Measurements from ENCODE around the gene CLDN19. TPM values are rescaled to one million over a fixed set of nuclear protein-coding genes. Genes with fewer than 3 reads are reported as not detected.

CLDN19 gene
- total and polyA plus RNA-seq, 2 of the 8 experiments (the other 6 are each of a cell fraction or from before 2014, with no cell fraction given): 9.7 to 17.2 TPM

- ChIA-PET CTCF (ENCODE audit: partially characterized antibody) (interaction anchor here (0.8 to 6.8 kb wide), 17 partner anchors 9 to 315 kb away, joined by 3 to 77 read pairs (median 5); partner anchors contain the start of genes C1orf50, CLDN19 and P3H1), POLR2A (ENCODE audit: partially characterized antibody) (interaction anchor here (1.3 to 1.4 kb wide), 2 partner anchors 8 to 15 kb away, joined by 3 to 8 read pairs; no protein-coding TSS in a partner anchor)
- Histone ChIP-seq H2BK20ac (ENCODE audit: low read length) (no peak overlapping the region), H3K9ac (replicated peaks in 1 of 4; ENCODE audit: extremely low read depth in 1 of 4, low read depth in 3 of 4, low read length in 3 of 4) (no peak overlapping the region), H3K27ac (ENCODE audit: low read depth, low read length) (no peak overlapping the region), H3K79me1 (ENCODE audit: low read depth, low read length) (no peaks in the 10 kb centered on the region), H3K4ac (replicated peaks; ENCODE audit: insufficient read length, low read depth, low read length) (no peak overlapping the region), H3K23me2 (ENCODE audit: low read depth, low read length) (no peaks in the 10 kb centered on the region), H4K8ac (ENCODE audit: extremely low read depth, insufficient read depth, low read length) (no peak overlapping the region), H2AFZ (ENCODE audit: low read length) (no peak overlapping the region), H3K56ac (replicated peaks; ENCODE audit: insufficient read length, low read depth, low read length) (no peak overlapping the region), H3K18ac (ENCODE audit: extremely low read depth, low read length) (no peak overlapping the region), H2BK15ac (ENCODE audit: low read length) (no peak overlapping the region), H2BK12ac (ENCODE audit: low read depth, low read length) (no peak overlapping the region), H4K5ac (ENCODE audit: insufficient read length, low read depth, low read length) (no peak overlapping the region), H2AK5ac (ENCODE audit: low read depth, low read length) (no peak overlapping the region), H3K79me2 (ENCODE audit: control insufficient read depth in 1 of 2, insufficient read depth in 2 of 2, low read length in 2 of 2) (no peaks in the 10 kb centered on the region), H2BK5ac (ENCODE audit: low read depth, low read length) (no peak overlapping the region), H2BK120ac (replicated peaks; ENCODE audit: low read depth, low read length) (no peak overlapping the region), H3K9me3 (ENCODE audit: insufficient read depth in 2 of 2, low read depth in 1 of 2, low read length in 1 of 2) (no peaks in the 10 kb centered on the region), H3K27me3 (replicated peaks in 1 of 4; ENCODE audit: control insufficient read depth in 3 of 4, extremely low read depth in 1 of 4, insufficient read depth in 3 of 4, low read length in 3 of 4) (no peaks in the 10 kb centered on the region), H3K23ac (ENCODE audit: insufficient read length) (no peak overlapping the region), H3K4me2 (ENCODE audit: insufficient read depth in 1 of 2, low read depth in 2 of 2, low read length in 2 of 2) (no peak overlapping the region), H3K4me1 (replicated peaks in 1 of 4; ENCODE audit: control insufficient read depth in 3 of 4, insufficient read depth in 4 of 4, low read length in 3 of 4) (no peaks in the 10 kb centered on the region), H3K14ac (ENCODE audit: insufficient read length) (no peak overlapping the region), H4K20me1 (replicated peaks in 1 of 2; ENCODE audit: control insufficient read depth in 1 of 2, insufficient read depth in 2 of 2, low read length in 2 of 2) (no peaks in the 10 kb centered on the region), H4K91ac (replicated peaks; ENCODE audit: insufficient read length, low read length) (no peak overlapping the region), H3K4me3 (ENCODE audit: extremely low read depth in 1 of 4, insufficient read depth in 2 of 4, low read depth in 3 of 4, low read length in 4 of 4) (no peak overlapping the region), H3K36me3 (ENCODE audit: control insufficient read depth in 2 of 4, insufficient read depth in 4 of 4, low read length in 3 of 4) (peaks cover 8 to 53% (median 37%) of the 10 kb centered on the region in 4 experiments)
- FAIRE-seq: no peak
- DNase-seq (ENCODE audit: low read depth in 1 of 2, low spot score in 2 of 2): no peak
- no peak for TF ChIP-seq KDM4A (IDR thresholded peaks at IDR 0.05; ENCODE audit: low read depth, low read length, severe bottlenecking)
- TF ChIP-seq JUN (IDR thresholded peaks at IDR 0.05; ENCODE audit: low read depth, low read length): no peak
- no peak for TF ChIP-seq POLR2A (IDR thresholded peaks at IDR 0.05; ENCODE audit: control extremely low read depth in 1 of 2, low read depth in 2 of 2, low read length in 2 of 2)
- no peak for TF ChIP-seq BACH1 (IDR thresholded peaks at IDR 0.05; ENCODE audit: low read length)
- no peak for TF ChIP-seq CREB1 (IDR thresholded peaks at IDR 0.05)
- TF ChIP-seq ATF3 (IDR thresholded peaks at IDR 0.05; ENCODE audit: insufficient read depth, low read depth, low read length): no peak
- no peak for TF ChIP-seq CTCF (IDR thresholded peaks at IDR 0.05; ENCODE audit: control extremely low read depth in 1 of 3, insufficient read depth in 1 of 3, low read depth in 1 of 3, low read length in 3 of 3)
- no peak for TF ChIP-seq YY1 (IDR thresholded peaks at IDR 0.05; ENCODE audit: low read depth, low read length)
- TF ChIP-seq GTF2F1 (IDR thresholded peaks at IDR 0.05; ENCODE audit: borderline replicate concordance, low read depth, low read length): no peak
- no peak for TF ChIP-seq RBBP5 (IDR thresholded peaks at IDR 0.05; ENCODE audit: borderline replicate concordance, low read depth, low read length)
- TF ChIP-seq RFX5 (IDR thresholded peaks at IDR 0.05; ENCODE audit: borderline replicate concordance, low read depth, low read length): no peak
- TF ChIP-seq JUND (IDR thresholded peaks at IDR 0.05; ENCODE audit: low read length): no peak
- TF ChIP-seq CHD2 (IDR thresholded peaks at IDR 0.05; ENCODE audit: low read length): no peak
- TF ChIP-seq HDAC6 (IDR thresholded peaks at IDR 0.05; ENCODE audit: low read depth, low read length): no peak
These were observed 17.8 kb upstream of the CLDN19 start for GRCh38 chr1:42757892-42758275.

Measured in H1 (cell line).